Neural cell (in vitro differentiated cells): ENCODE measurements around the gene PEAR1. TPM values are rescaled to one million over a fixed set of nuclear protein-coding genes. Genes with fewer than 3 reads are reported as not detected.

Source experiments
- H2AFZ ChIP-seq: fragments of 200-600, 300-800 bp; sonication (generic), shearing (Covaris generic); 2 replicates; pipeline ENCODE4 v1.6.0; 2014; ENCODE audit warnings: low read depth, mild to moderate bottlenecking, antibody characterized with exemption, low read length, moderate library complexity
- H3F3A ChIP-seq: fragments of 200-600 bp; shearing (Covaris generic); 2 replicates; pipeline ENCODE4 v1.6.1; 2016; ENCODE audit warnings: mild to moderate bottlenecking, moderate library complexity, mixed read lengths, antibody characterized with exemption, low read length; ENCODE audit not compliant: insufficient read depth, poor library complexity, severe bottlenecking
- H3K27ac ChIP-seq: fragments of 200-600, 300-800 bp; sonication (generic), shearing (Covaris generic); 2 replicates; pipeline ENCODE4 v1.5.1; 2014; ENCODE audit warnings: mild to moderate bottlenecking, low read length, moderate library complexity
- H3K27me3 ChIP-seq: fragments of 300-800, 200-600 bp; sonication (generic), shearing (Covaris generic); 2 replicates; pipeline ENCODE4 v1.6.0; 2014; ENCODE audit warnings: mild to moderate bottlenecking, low read depth, low read length, moderate library complexity; ENCODE audit not compliant: insufficient read depth
- H3K36me3 ChIP-seq: fragments of 300-800, 200-600 bp; sonication (generic), shearing (Covaris generic); 2 replicates; pipeline ENCODE4 v1.5.1; 2014; ENCODE audit warnings: mild to moderate bottlenecking, antibody characterized with exemption, low read length, moderate library complexity; ENCODE audit not compliant: insufficient read depth
- H3K4me2 ChIP-seq: fragments of 300-800, 200-600 bp; sonication (generic), shearing (Covaris generic); 2 replicates; pipeline ENCODE4 v1.6.0; 2014; ENCODE audit warnings: mild to moderate bottlenecking, low read length
- H3K4me3 ChIP-seq: fragments of 300-800, 200-600 bp; sonication (generic), shearing (Covaris generic); 2 replicates; pipeline ENCODE4 v1.5.1; 2014; ENCODE audit warnings: mild to moderate bottlenecking, low read length, moderate library complexity
- H3K79me2 ChIP-seq: fragments of 200-600 bp; shearing (Covaris generic); replicated peaks from 2 replicates; pipeline ENCODE4 v1.6.0; 2014; ENCODE audit warnings: mild to moderate bottlenecking, low read length, moderate library complexity; ENCODE audit not compliant: insufficient read depth
- H3K9ac ChIP-seq: fragments of 300-800, 200-600 bp; sonication (generic), shearing (Covaris generic); 2 replicates; pipeline ENCODE4 v1.6.1; 2016; ENCODE audit warnings: mild to moderate bottlenecking, low read length, mixed read lengths
- H3K9me2 ChIP-seq: fragments of 200-600 bp; shearing (Covaris generic); 2 replicates; pipeline ENCODE4 v1.6.1; 2016; ENCODE audit warnings: mild to moderate bottlenecking, low read length, mixed read lengths; ENCODE audit not compliant: insufficient read depth
- H3K9me3 ChIP-seq: fragments of 200-600, 300-800 bp; sonication (generic), shearing (Covaris generic); 2 replicates; pipeline ENCODE4 v1.6.1; 2016; ENCODE audit warnings: mild to moderate bottlenecking, mixed run types, low read length, moderate library complexity, mixed read lengths
- H4K20me1 ChIP-seq: fragments of 200-600 bp; shearing (Covaris generic); 2 replicates; pipeline ENCODE4 v1.6.1; 2016; ENCODE audit warnings: mild to moderate bottlenecking, mixed run types; ENCODE audit not compliant: insufficient read depth
- CTCF ChIP-seq: fragments of 450-650 bp; IDR thresholded peaks from 2 replicates; pipeline ENCODE4 v1.5.1; 2014; ENCODE audit warnings: antibody characterized with exemption, mild to moderate bottlenecking, moderate library complexity; ENCODE audit not compliant: poor library complexity, severe bottlenecking
- EP300 ChIP-seq: fragments of 450-650 bp; conservative IDR thresholded peaks from 2 replicates; pipeline ENCODE4 v1.6.1; 2014; ENCODE audit warnings: antibody characterized with exemption, mild to moderate bottlenecking, moderate library complexity; ENCODE audit not compliant: poor library complexity, severe bottlenecking
- EZH2 ChIP-seq: fragments of 200-600, 300-800 bp; shearing (Covaris generic), sonication (generic); IDR thresholded peaks from 2 replicates; pipeline ENCODE4 v1.6.1; 2014; ENCODE audit warnings: antibody characterized with exemption, low read length, borderline replicate concordance, mild to moderate bottlenecking; ENCODE audit not compliant: insufficient read depth, poor library complexity, severe bottlenecking
- MXI1 ChIP-seq: fragments of 450-650 bp; conservative IDR thresholded peaks from 2 replicates; pipeline ENCODE4 v1.6.1; 2014; ENCODE audit warnings: antibody characterized with exemption, mild to moderate bottlenecking; ENCODE audit not compliant: poor library complexity, severe bottlenecking
- POLR2AphosphoS5 ChIP-seq: IDR thresholded peaks from 2 replicates; pipeline ENCODE4 v1.6.1; 2012
- TAF1 ChIP-seq: IDR thresholded peaks from 2 replicates; pipeline ENCODE4 v1.6.1; 2012; ENCODE audit warnings: low read depth
- polyA plus RNA-seq: library from polyadenylated mRNA; depleted of rRNA; stranded (reverse); fragments of >200 nt; gene quantifications from 2 replicates; pipeline ENCODE4 v1.2.3, GENCODE V29; 2014
- TF ChIP-seq, protein P1 (sequence below): IDR thresholded peaks from 2 replicates; pipeline ENCODE4 v1.6.1; 2012; ENCODE audit warnings: borderline replicate concordance

PEAR1 gene
- polyA plus RNA-seq, 1 donor from 2014 or later, result not detected

DNA sequence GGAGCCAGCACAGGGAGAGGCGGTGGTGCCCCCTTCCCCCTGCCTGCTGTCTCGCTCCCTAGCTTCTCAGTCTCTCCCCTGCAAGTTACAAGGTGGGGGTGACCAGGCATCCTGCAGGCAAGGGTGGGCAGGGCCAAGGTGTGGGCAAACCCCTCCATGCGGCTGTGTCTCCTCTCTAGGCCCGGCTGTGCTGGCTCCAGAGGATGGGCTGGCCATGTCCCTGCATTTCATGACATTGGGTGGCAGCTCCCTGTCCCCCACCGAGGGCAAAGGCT is 18.2 kb upstream of the PEAR1 start:
- no peak overlapping the region for H3K4me2 ChIP-seq
- H3K9ac ChIP-seq, result no peak overlapping the region
- no peak overlapping the region for H2AFZ ChIP-seq
- no peaks in the 10 kb centered on the region for H3K36me3 ChIP-seq
- no peak overlapping the region for H3K27ac ChIP-seq
- H3K79me2 ChIP-seq, result no peaks in the 10 kb centered on the region
- H3K4me3 ChIP-seq, result no peak overlapping the region
- H3K9me2 ChIP-seq, result no peaks in the 10 kb centered on the region
- H3K27me3 ChIP-seq, result no peaks in the 10 kb centered on the region
- no peaks in the 10 kb centered on the region for H4K20me1 ChIP-seq
- no peak for TF ChIP-seq POLR2AphosphoS5
- TF ChIP-seq EP300, result no peak
- TF ChIP-seq EZH2, result no peak
- TF ChIP-seq, protein P1, sequence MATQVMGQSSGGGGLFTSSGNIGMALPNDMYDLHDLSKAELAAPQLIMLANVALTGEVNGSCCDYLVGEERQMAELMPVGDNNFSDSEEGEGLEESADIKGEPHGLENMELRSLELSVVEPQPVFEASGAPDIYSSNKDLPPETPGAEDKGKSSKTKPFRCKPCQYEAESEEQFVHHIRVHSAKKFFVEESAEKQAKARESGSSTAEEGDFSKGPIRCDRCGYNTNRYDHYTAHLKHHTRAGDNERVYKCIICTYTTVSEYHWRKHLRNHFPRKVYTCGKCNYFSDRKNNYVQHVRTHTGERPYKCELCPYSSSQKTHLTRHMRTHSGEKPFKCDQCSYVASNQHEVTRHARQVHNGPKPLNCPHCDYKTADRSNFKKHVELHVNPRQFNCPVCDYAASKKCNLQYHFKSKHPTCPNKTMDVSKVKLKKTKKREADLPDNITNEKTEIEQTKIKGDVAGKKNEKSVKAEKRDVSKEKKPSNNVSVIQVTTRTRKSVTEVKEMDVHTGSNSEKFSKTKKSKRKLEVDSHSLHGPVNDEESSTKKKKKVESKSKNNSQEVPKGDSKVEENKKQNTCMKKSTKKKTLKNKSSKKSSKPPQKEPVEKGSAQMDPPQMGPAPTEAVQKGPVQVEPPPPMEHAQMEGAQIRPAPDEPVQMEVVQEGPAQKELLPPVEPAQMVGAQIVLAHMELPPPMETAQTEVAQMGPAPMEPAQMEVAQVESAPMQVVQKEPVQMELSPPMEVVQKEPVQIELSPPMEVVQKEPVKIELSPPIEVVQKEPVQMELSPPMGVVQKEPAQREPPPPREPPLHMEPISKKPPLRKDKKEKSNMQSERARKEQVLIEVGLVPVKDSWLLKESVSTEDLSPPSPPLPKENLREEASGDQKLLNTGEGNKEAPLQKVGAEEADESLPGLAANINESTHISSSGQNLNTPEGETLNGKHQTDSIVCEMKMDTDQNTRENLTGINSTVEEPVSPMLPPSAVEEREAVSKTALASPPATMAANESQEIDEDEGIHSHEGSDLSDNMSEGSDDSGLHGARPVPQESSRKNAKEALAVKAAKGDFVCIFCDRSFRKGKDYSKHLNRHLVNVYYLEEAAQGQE, result no peak
- no peak for TF ChIP-seq CTCF
- no peak for TF ChIP-seq TAF1
- H3K9me3 ChIP-seq, result no peaks in the 10 kb centered on the region
- H3F3A ChIP-seq, result no peaks in the 10 kb centered on the region

GRCh38 chr1:156876281-156876680 is 17.2 kb upstream of the PEAR1 start:
- no peaks in the 10 kb centered on the region for H3K36me3 ChIP-seq
- H3K27me3 ChIP-seq, result no peaks in the 10 kb centered on the region
- H3K4me2 ChIP-seq, result no peak overlapping the region
- H3F3A ChIP-seq, result no peaks in the 10 kb centered on the region
- H3K79me2 ChIP-seq, result no peaks in the 10 kb centered on the region
- H3K9ac ChIP-seq, result no peak overlapping the region
- TF ChIP-seq POLR2AphosphoS5, result no peak
- no peak overlapping the region for H2AFZ ChIP-seq
- H3K4me3 ChIP-seq, result no peak overlapping the region
- no peaks in the 10 kb centered on the region for H3K9me3 ChIP-seq
- H4K20me1 ChIP-seq, result no peaks in the 10 kb centered on the region
- H3K9me2 ChIP-seq, result no peaks in the 10 kb centered on the region
- no peak overlapping the region for H3K27ac ChIP-seq

DNA sequence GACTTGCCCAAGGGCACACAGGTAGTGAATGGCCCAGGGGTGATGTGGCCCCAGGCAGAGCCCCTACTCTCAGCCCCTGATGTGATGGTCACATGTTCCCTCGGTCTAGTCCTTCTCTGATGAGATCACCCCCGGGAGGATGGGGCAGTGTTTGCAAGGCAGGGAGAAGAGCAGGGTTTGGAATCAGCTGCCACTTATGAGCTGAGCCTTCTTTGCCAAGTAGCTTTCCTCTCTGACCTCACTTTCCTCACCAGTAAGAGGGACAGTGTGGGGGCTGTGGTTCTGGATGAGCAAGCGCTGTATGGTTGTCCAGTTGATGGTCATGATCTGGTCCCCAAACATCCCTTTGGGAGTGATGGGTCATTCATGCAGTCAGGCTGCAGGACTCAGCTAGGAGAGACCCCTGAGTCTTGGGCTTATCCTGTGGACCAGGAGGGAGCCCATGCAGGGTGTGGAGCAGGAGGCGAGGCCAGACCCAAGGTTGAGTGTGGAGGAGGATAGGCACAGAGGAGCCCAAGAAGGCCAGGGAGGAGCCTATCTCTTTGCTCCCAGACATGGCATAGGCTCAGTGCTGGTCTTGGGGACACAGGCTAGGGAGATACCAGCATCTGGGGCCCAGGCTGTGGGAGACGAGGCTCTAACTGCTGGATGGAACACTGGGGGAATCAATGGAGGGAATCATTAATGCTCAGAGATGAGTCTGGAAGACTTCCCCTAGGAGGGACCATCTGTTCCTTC is 15.9 kb upstream of the PEAR1 start:
- Histone ChIP-seq H2AFZ (no peak overlapping the region), H3K9me3 (no peaks in the 10 kb centered on the region), H3K36me3 (no peaks in the 10 kb centered on the region), H3K9ac (no peak overlapping the region), H3K9me2 (no peaks in the 10 kb centered on the region), H3F3A (no peaks in the 10 kb centered on the region), H3K27ac (no peak overlapping the region), H4K20me1 (no peaks in the 10 kb centered on the region), H3K27me3 (no peaks in the 10 kb centered on the region), H3K4me3 (no peak overlapping the region), H3K4me2 (no peak overlapping the region), H3K79me2 (no peaks in the 10 kb centered on the region)
- TF ChIP-seq MXI1, result no peak
- TF ChIP-seq TAF1, result no peak
